ENCODE data around the gene OSBPL8.

- TF ChIP-seq POLR2AphosphoS5 (IDR thresholded peaks at IDR 0.05; ENCODE audit: borderline replicate concordance, low read depth, low read length) (no peak), EZH2 (IDR thresholded peaks at IDR 0.05) (no peak), FOXP2 (optimal IDR thresholded peaks at IDR 0.05; ENCODE audit: control extremely low read depth, extremely low read length, insufficient read depth) (no peak)
These were observed 2.6 kb upstream of the OSBPL8 start for GRCh38 chr12:76562130-76562529.

All from SK-N-MC (cell line).